Inferior parietal cortex (tissue), 1 donor: ENCODE results near the gene ENO1.
"Not testable (repeated sequence)": the region's sequence is repeated elsewhere in the genome, so short reads cannot be mapped to it uniquely, and the experiment has no call there.

Experiments
- DNase-seq: peaks from one replicate; pipeline ENCODE4 v3.0.0-alpha.2; 2016; ENCODE audit errors: extremely low spot score

Gene ENO1

GRCh38 chr1:8845104-8846097, 33.1 kb downstream of the ENO1 start:
- DNase-seq: no peak

- DNase-seq: no peak
Observed at GRCh38 chr1:8844501-8845006, 33.9 kb downstream of the ENO1 start.

GRCh38 chr1:8841395-8841794, 37.1 kb downstream of the ENO1 start:
- DNase-seq: no peak

GRCh38 chr1:8839990-8840389, 38.5 kb downstream of the ENO1 start:
- DNase-seq: no peak

- DNase-seq: no peak
Observed at GRCh38 chr1:8835941-8836643, 42.4 kb downstream of the ENO1 start.

GRCh38 chr1:8831340-8831739, 47.1 kb downstream of the ENO1 start:
- no peak for DNase-seq

GRCh38 chr1:8830732-8831131, 47.8 kb downstream of the ENO1 start:
- not testable (repeated sequence) for DNase-seq

- DNase-seq: no peak
Observed at GRCh38 chr1:8825985-8826481, 52.5 kb downstream of the ENO1 start.

GRCh38 chr1:8823295-8823664, 55.2 kb downstream of the ENO1 start:
- no peak for DNase-seq

GRCh38 chr1:8822373-8823294, 55.9 kb downstream of the ENO1 start:
- no peak for DNase-seq

GRCh38 chr1:8821084-8821483, 57.4 kb downstream of the ENO1 start:
- DNase-seq: no peak

- not testable (repeated sequence) for DNase-seq
Observed at GRCh38 chr1:8818789-8819188, 59.7 kb downstream of the ENO1 start.

GRCh38 chr1:8818325-8818775, 60.1 kb downstream of the ENO1 start:
- no peak for DNase-seq

- DNase-seq: peak; percentile 93
Observed at GRCh38 chr1:8817412-8818324, 60.8 kb downstream of the ENO1 start, which contains the start of gene RERE. Gene RERE, minus strand, starts transcription at chr1:8817640.

- DNase-seq: no peak
Observed at GRCh38 chr1:8816831-8817411, 61.6 kb downstream of the ENO1 start.

- DNase-seq: peak; percentile 58
Observed at GRCh38 chr1:8816264-8816663, 62.2 kb downstream of the ENO1 start.

GRCh38 chr1:8815582-8816151, 62.8 kb downstream of the ENO1 start:
- DNase-seq: peak; percentile 67

GRCh38 chr1:8814865-8815264, 63.6 kb downstream of the ENO1 start:
- peak; percentile 52 for DNase-seq

GRCh38 chr1:8813991-8814390, 64.5 kb downstream of the ENO1 start:
- no peak for DNase-seq
